GM23248 (cell line): Measurements from ENCODE around the gene NOTCH1.

ENCODE experiments used
- EZH2 ChIP-seq: fragments of 200-600 bp; sonication (generic); IDR thresholded peaks from 2 replicates; pipeline ENCODE4 v1.6.1; 2018; ENCODE audit warnings: antibody characterized with exemption, mild to moderate bottlenecking; ENCODE audit not compliant: insufficient read depth, poor library complexity, severe bottlenecking
- EZH2phosphoT487 ChIP-seq: fragments of 200-600 bp; sonication (generic); IDR thresholded peaks from 2 replicates; pipeline ENCODE4 v1.6.1; 2018; ENCODE audit warnings: antibody characterized with exemption, moderate library complexity, mild to moderate bottlenecking, low read depth; ENCODE audit not compliant: insufficient read depth

- TF ChIP-seq EZH2phosphoT487 (no peak), EZH2 (no peak)
Measured at GRCh38 chr9:136565715-136566552, 20.1 kb upstream of the NOTCH1 start.
